Loucy (cell line): ENCODE measurements around the gene TRPV4.

Experiments
- EZH2phosphoT487 ChIP-seq: fragments of 200-600 bp; IDR thresholded peaks from 2 replicates; pipeline ENCODE4 v1.6.1; 2018; ENCODE audit warnings: antibody characterized with exemption, mild to moderate bottlenecking, moderate library complexity, borderline replicate concordance
- TF ChIP-seq, protein P1 (sequence below): fragments of 200-600 bp; sonication (generic); conservative IDR thresholded peaks from 2 replicates; pipeline ENCODE4 v1.5.1; 2014; ENCODE audit warnings: mild to moderate bottlenecking, antibody characterized with exemption, low read length

DNA sequence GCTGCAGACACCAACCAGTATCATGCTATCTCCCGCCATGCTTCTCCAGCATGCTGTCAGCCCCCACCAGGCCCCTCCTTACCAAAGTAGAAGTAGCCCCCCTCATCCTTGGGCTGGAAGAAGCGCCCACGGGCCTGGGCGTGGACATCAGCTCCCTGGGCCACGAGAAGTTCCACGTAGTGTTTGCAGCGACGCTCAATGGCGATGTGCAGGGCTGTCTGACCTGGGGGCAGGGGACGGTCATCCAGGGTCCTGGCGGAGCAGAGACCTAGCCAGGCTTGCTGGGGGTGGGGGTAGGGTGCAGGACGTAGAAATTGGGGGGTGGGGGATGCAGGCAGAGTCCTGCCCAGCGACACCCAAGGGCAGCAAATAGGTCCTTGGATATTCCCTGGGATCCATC is 32.7 kb downstream of the TRPV4 start:
- TF ChIP-seq, protein P1, sequence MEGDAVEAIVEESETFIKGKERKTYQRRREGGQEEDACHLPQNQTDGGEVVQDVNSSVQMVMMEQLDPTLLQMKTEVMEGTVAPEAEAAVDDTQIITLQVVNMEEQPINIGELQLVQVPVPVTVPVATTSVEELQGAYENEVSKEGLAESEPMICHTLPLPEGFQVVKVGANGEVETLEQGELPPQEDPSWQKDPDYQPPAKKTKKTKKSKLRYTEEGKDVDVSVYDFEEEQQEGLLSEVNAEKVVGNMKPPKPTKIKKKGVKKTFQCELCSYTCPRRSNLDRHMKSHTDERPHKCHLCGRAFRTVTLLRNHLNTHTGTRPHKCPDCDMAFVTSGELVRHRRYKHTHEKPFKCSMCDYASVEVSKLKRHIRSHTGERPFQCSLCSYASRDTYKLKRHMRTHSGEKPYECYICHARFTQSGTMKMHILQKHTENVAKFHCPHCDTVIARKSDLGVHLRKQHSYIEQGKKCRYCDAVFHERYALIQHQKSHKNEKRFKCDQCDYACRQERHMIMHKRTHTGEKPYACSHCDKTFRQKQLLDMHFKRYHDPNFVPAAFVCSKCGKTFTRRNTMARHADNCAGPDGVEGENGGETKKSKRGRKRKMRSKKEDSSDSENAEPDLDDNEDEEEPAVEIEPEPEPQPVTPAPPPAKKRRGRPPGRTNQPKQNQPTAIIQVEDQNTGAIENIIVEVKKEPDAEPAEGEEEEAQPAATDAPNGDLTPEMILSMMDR = no peak
- no peak for TF ChIP-seq EZH2phosphoT487
